ENCODE data around the gene POTEF. TPM values are rescaled to one million over a fixed set of nuclear protein-coding genes. Genes with fewer than 3 reads are reported as not detected.
"Not testable (repeated sequence)": the region's sequence is repeated elsewhere in the genome, so short reads cannot be mapped to it uniquely, and the experiment has no call there.

Gene POTEF
- total RNA-seq (2012; rRNA removed) (not detected in 2 replicates), polyA plus RNA-seq (2012; rRNA removed) (not detected in 2 replicates), Bru-seq, nascent RNA (not detected), BruChase-seq, experiment 1, labeled RNA remaining after a 6-hour chase (not detected), BruChase-seq, experiment 2, labeled RNA remaining after a 2-hour chase (percentile 2 among the genes with signal in this experiment)
- polyA plus RNA-seq (2012; cell fraction: cytosol; rRNA removed): not detected in 2 replicates
- not detected in 2 replicates for polyA plus RNA-seq (2012; cell fraction: nucleus; rRNA removed; ENCODE audit: low replicate concordance)
- long read RNA-seq: 0 reads

- H3K36me3 ChIP-seq (ENCODE audit: control insufficient read depth, insufficient read depth, low read length); BruUV-seq (replicated peaks); H2AK5ac ChIP-seq (ENCODE audit: low read depth, low read length); H3K9ac ChIP-seq (ENCODE audit: low read depth, low read length); H2BK120ac ChIP-seq (ENCODE audit: low read depth, low read length); H4K5ac ChIP-seq (ENCODE audit: low read depth, low read length); ATAC-seq (ENCODE audit: low read depth); H3K14ac ChIP-seq (replicated peaks; ENCODE audit: low read depth, low read length); intact Hi-C loops (cut with micrococcal nuclease); H4K20me1 ChIP-seq (ENCODE audit: insufficient read depth, low read length); H3K18ac ChIP-seq (ENCODE audit: low read depth, low read length); H3K27ac ChIP-seq (ENCODE audit: insufficient read depth, low read length); H2BK5ac ChIP-seq (ENCODE audit: low read depth, low read length, poor library complexity, severe bottlenecking); in situ Hi-C loops (cut with MboI; ENCODE audit: low sequenced_read_pairs); H3K27me3 ChIP-seq (ENCODE audit: control insufficient read depth, insufficient read depth, low read length); H4K8ac ChIP-seq (ENCODE audit: low read depth in 2 of 2, low read length in 2 of 2); H2BK15ac ChIP-seq (ENCODE audit: low read depth, low read length); H3K56ac ChIP-seq (ENCODE audit: extremely low read depth, insufficient read depth, low read length); CTCF ChIA-PET; H4K91ac ChIP-seq (ENCODE audit: insufficient read depth, low read depth, low read length); dilution Hi-C loops (cut with HindIII; ENCODE audit: low sequenced_read_pairs, unreplicated experiment); H2BK20ac ChIP-seq (ENCODE audit: low read depth, low read length); H3K23ac ChIP-seq (ENCODE audit: low read depth, low read length); H3K4ac ChIP-seq (ENCODE audit: low read depth, low read length); H3K4me2 ChIP-seq (ENCODE audit: low read depth, low read length); H3K9me3 ChIP-seq (ENCODE audit: control insufficient read depth, insufficient read depth, low read length); H2AFZ ChIP-seq (replicated peaks; ENCODE audit: low read length, poor library complexity); H3K9me1 ChIP-seq (ENCODE audit: insufficient read depth, low read length); H3K4me3 ChIP-seq (ENCODE audit: insufficient read depth, low read depth, low read length); H3K4me1 ChIP-seq (ENCODE audit: control insufficient read depth, insufficient read depth, low read length); DNase-seq; POLR2A ChIA-PET (ENCODE audit: unreplicated experiment); H3K79me1 ChIP-seq (ENCODE audit: low read depth in 1 of 2, low read length in 2 of 2); H2AK9ac ChIP-seq (replicated peaks; ENCODE audit: low read depth, low read length, poor library complexity): not testable (repeated sequence)
- WGBS, 2 experiments (ENCODE audit: extremely low coverage in 2 of 2, insufficient read length in 1 of 2): 80% methylated on average over 2 of the region's 29 CpGs; no CpG with 5 or more reads in 1 of the 2 experiments
Observed at GRCh38 chr2:130129120-130129829, at the start of gene POTEF. Gene POTEF, minus strand, starts transcription at chr2:130129222. Its CDS starts 8,707 bp downstream, at chr2:130120515.

- in situ Hi-C loops (cut with MboI; ENCODE audit: low sequenced_read_pairs): loop anchor here (25.0 kb wide), 1 partner anchor 1337 kb away; no protein-coding TSS in a partner anchor
- H3K27me3 ChIP-seq (ENCODE audit: control insufficient read depth, insufficient read depth, low read length); H2AK9ac ChIP-seq (replicated peaks; ENCODE audit: low read depth, low read length, poor library complexity); H3K4me1 ChIP-seq (ENCODE audit: control insufficient read depth, insufficient read depth, low read length); H3K23ac ChIP-seq (ENCODE audit: low read depth, low read length); H4K8ac ChIP-seq (ENCODE audit: low read depth in 2 of 2, low read length in 2 of 2); intact Hi-C loops (cut with micrococcal nuclease); H4K91ac ChIP-seq (ENCODE audit: insufficient read depth, low read depth, low read length); H4K5ac ChIP-seq (ENCODE audit: low read depth, low read length); H2AFZ ChIP-seq (replicated peaks; ENCODE audit: low read length, poor library complexity); H2BK120ac ChIP-seq (ENCODE audit: low read depth, low read length); CTCF ChIA-PET; DNase-seq; H3K56ac ChIP-seq (ENCODE audit: extremely low read depth, insufficient read depth, low read length); BruUV-seq (replicated peaks); H3K9ac ChIP-seq (ENCODE audit: low read depth, low read length); POLR2A ChIA-PET (ENCODE audit: unreplicated experiment); H4K20me1 ChIP-seq (ENCODE audit: insufficient read depth, low read length); H3K14ac ChIP-seq (replicated peaks; ENCODE audit: low read depth, low read length); H2BK15ac ChIP-seq (ENCODE audit: low read depth, low read length); H3K4ac ChIP-seq (ENCODE audit: low read depth, low read length); H2AK5ac ChIP-seq (ENCODE audit: low read depth, low read length); H3K4me3 ChIP-seq (ENCODE audit: insufficient read depth, low read depth, low read length); H3K9me3 ChIP-seq (ENCODE audit: control insufficient read depth, insufficient read depth, low read length); H3K27ac ChIP-seq (ENCODE audit: insufficient read depth, low read length); dilution Hi-C loops (cut with HindIII; ENCODE audit: low sequenced_read_pairs, unreplicated experiment); H3K18ac ChIP-seq (ENCODE audit: low read depth, low read length); H3K4me2 ChIP-seq (ENCODE audit: low read depth, low read length); H3K9me1 ChIP-seq (ENCODE audit: insufficient read depth, low read length); H2BK5ac ChIP-seq (ENCODE audit: low read depth, low read length, poor library complexity, severe bottlenecking); H2BK20ac ChIP-seq (ENCODE audit: low read depth, low read length): not testable (repeated sequence)
- H3K79me1 ChIP-seq (ENCODE audit: low read depth in 1 of 2, low read length in 2 of 2): peaks cover 6 to 15% of the 10 kb centered on the region in 2 experiments; a peak in 3 of 4 replicates
- WGBS, 2 experiments (ENCODE audit: extremely low coverage in 2 of 2, insufficient read length in 1 of 2): 90% methylated on average over 2 of the region's 5 CpGs; no CpG with 5 or more reads in 1 of the 2 experiments
- H3K36me3 ChIP-seq (ENCODE audit: control insufficient read depth, insufficient read depth, low read length): peaks cover 27% of the 10 kb centered on the region
- ATAC-seq (ENCODE audit: low read depth): peak; percentile 32; the same call in 1 of the 2 replicates
Observed at GRCh38 chr2:130174866-130175265, 45.8 kb upstream of the POTEF start.

Data from IMR-90 (cell line).